Measurements from ENCODE around the gene CLIC1.

The CLIC1 gene

DNA sequence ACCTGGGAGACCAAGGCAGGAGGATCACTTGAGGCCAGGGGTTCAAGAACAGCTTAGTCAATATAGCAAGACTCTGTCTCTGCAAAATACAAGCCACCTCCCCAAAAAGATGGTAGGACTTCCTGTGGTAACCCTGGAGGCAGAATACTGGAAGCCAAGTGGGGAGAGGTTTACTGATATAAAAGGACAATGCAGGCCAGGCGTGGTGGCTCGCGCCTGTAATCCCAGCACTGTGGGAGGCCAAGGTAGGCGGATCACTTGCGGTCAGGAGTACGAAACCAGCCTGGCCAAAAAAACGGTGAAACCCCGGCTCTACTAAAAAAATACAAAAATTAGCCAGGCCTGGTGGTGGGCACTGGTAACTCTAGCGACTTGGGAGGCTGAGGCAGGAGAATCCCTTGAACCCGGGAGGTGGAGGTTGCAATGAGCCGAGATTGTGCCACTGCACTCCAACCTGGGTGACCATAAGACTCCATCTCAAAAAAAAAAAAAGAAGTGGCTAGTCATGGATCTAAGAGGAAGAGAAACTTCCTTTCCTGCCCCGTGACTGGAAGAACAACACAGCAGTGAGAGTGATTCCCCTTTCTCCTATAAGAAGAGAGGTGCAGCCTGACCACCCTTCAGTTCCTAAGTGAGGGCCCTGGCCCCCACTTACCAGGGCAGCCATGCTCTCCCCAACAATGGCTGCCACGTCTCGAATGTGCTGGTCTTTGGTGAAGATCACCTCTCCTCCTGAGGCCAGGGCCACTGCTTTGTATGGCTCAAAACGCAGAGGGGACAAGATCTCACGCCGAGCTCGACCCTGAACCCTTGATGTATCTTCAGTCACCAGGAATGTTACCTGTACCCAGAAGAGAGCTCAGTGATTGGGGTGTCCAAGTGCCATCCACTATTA, 32.3 kb upstream of the CLIC1 start:
- no peak for DNase-seq (ENCODE audit: low read depth in 2 of 2)

DNA sequence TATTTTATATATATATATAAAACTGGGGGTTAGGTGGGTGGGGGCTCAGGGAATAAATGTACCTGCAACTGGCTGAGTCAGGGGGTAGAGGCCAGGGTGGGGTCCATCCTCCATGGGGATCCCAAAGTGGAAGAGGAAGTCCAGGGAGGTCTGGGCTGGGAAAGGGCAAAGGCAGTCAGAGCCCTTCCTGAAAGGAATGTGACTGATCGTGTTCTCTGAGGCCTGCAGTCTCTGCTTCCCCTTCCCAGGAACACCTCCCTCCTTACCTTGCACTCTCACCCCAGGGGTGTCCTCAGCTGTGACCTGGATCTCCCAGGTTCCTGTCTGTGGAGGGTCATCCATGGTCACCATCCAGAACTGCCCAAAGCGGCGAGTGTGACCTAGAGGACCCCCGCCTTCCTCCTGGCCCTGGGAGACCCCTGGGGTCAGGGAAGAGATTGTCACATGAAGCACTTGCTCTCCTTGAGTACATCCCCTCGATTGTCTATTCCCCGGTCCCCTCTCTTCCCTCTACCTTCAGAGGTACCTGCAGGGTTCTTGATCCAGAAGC, 30.8 kb upstream of the CLIC1 start:
- DNase-seq (ENCODE audit: low read depth in 2 of 2) = no peak

DNA sequence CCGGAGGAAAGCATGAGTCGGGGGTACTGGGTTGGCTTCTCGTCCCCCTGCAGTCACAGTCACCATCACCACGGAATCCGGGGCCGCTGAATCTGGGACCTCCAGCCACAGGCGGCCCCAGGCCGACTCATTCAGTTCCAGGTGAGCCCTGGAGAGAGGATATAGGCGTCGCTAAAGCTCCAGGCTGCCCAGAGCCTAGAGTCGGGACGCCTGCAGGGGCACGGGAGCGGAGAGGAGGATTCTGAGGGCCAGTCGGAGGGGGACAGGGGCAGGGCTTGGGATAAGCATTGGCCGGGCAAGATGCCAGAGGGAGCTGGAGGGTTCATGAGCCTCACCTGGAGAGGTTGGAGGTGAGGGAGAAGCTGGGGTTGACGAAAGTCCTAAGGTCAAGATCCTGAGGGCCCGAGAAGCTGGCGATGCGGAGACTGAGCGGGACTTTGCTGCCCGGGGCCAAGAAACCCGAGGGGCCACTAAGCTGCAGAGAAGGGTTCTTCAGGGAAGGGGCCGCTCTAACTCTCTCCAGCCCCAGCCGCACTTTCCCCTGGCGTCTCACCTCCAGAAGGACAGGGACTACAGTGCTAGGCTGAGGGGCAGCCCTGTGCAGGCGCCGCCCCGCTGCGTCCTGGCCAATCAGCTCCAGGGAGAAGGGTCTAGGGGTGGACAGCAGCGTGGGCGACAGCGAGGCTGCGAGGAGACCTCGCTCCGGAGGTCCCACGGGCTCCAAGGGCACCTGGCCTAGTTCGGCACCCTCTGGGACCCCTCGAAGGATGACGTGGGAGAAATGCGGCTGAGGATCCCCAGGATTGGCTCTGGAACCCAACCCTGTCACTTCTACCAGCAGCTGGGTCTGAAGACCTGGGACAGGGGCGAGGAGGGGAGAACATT, 29.8 kb upstream of the CLIC1 start:
- DNase-seq (ENCODE audit: low read depth in 2 of 2) = no peak

DNA sequence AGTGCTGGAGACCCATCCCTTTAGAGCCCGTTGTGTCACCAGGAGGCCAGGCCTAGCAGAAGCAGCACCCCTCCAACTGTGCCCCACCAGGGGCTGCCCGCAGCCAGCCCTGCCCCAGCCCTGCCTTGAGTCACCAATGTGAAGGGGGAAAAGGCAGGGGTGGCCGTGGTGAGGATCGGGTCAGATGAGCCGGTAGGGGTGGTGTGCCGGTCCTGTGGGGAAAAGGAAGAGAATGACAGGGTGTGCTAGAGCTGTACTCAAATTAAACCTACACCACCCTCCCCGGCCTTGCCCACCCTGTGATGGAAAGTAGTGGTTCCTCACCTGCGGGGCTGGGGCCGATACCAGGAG, 29.2 kb upstream of the CLIC1 start:
- DNase-seq (ENCODE audit: low read depth in 2 of 2) = no peak

DNA sequence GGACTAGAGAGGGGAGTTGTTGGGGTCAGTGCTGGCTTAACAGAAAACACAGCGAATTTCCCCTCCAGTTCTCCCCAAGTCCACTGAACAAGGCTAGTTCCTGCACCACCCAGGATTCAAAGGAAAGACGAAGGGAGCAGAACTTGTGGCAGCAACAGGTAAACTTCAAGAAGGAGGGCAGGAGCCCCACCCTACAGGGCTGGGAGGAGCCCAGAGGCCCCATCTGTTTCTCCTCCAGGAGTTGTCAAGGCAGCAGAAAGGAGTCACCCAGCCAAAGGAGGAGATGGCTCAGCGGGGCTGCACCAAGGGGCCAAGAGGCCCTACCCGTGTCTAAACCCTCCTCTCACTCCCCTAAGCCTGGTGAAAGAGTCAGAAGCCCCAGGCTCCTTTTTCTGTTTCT, 27.9 kb upstream of the CLIC1 start:
- DNase-seq (ENCODE audit: low read depth in 2 of 2) = no peak

DNA sequence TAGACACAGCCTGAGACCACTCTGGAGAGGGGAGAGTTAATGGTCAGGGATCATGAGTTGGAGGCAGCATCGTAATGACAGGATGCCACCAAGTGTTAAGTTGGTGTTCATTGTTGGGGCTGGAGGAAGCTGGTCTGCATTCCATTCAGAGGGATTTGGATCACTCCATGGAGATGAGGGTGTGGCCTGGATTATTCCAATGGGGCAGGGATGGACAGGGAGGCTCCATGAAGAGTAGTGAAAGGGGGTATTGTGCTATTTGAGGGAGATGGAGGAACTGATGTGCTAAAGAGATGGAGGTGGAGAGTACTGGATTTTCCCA, 27.2 kb upstream of the CLIC1 start:
- no peak for DNase-seq (ENCODE audit: low read depth in 2 of 2)

DNA sequence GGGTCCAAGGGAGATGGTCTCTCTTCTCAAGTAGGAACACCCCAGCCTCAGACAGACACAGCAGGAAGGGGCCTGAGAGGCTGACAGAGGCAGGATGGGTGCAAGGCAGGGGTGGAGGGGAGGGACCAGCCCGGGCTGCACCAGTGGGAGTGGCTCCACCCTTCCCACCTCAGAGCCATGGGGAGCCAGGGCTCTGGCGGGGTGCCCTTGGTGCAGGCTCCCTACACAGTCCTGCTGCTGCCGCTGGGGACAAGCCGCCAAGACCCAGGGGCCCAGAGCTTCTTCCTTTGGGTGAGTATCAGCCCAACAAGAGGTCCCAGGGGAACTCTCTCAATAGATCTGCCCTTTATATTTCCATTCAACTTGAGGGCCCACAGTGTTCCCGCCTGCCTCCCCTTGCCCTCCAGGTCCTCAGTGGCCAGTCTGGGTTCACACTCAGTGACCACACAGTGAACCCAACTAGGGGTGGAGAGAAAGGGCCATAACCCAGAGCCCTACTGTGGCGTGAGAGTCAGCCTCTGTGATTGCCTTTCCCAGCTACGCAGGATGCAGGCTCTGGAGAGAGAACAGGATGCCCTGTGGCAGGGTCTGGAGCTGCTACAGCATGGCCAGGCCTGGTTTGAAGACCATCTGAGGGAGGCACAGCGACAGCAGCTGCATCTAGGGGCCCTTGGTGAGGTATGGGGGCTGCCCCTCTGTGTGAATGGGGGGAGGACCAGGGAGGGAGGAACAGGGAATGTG, 26.7 kb upstream of the CLIC1 start:
- DNase-seq (ENCODE audit: low read depth in 2 of 2) = no peak

DNA sequence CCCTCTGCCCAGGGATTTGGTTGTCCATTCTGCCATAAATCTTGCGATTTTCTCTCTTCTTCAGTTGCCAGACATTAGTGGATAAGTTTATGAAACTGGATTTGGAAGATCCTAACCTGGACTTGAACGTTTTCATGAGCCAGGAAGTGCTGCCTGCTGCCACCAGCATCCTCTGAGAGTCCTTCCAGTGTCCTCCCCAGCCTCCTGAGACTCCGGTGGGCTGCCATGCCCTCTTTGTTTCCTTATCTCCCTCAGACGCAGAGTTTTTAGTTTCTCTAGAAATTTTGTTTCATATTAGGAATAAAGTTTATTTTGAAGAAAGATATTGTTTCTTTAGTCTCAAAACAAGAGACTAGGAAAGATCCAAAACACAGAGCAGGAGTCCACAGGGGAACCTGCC, 26.0 kb upstream of the CLIC1 start, which contains the start of gene SAPCD1:
Gene SAPCD1 (plus strand): TSS at position 301 of the 400 bp plus-strand sequence. CDS start 399 bp downstream, outside the sequence.
- DNase-seq (ENCODE audit: low read depth in 2 of 2) = no peak

DNA sequence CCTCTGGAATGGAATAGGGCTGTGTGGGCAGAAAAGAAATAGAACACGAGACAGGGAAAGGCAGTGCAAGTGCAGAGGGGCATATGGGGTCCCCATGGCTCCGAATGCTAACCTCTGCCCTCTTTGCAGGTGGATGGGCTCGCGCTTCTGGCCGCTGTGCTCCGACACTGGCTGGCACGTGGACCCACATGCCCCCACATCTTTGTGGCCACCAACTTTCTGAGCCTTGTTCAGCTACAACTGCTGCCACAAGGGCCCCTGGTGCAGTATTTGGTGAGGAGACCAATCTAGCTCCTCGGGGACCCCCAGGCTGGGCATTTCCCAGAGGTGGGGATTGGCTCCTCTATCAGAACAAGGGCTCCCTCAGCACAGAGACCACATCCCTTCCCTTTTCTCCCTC, 25.0 kb upstream of the CLIC1 start:
- DNase-seq (ENCODE audit: low read depth in 2 of 2) = no peak

DNA sequence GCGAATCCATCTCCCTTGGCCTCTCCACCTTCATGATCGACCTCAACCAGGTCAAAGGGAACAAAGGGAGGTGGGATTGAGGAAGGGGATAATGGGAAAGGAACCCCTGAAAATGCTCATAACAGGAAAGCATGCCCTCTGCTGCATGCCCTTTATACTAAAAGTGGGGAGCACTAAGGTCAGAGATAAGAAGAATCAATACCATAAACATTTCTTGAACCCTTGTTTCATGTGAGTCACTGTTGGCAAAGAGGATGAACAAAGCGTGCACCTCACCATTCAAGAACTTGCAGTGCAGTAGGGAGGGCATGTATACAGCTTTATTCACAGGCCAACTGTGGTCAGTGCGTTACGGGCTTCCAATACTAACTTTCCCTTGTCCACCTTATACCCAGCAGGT, 24.5 kb upstream of the CLIC1 start:
- no peak for DNase-seq (ENCODE audit: low read depth in 2 of 2)

DNA sequence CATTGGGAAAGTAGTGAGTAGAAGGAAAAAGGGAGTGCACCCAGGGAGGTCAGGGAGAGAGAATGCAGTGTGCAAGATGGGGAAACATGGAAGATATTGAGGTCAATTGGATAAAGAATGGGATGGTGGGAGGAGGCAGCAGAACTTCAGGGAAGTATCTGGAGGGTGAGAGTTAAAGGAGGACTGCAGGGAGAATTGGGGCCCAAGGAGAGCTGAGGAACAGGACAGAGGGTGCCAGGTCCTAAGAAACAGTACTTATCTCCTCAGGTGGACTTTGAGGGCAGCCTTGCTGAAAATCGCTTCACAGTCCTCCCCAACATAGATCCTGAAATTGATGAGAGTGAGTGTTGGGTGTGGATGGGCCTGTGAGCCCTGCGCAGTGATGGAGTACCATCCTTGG, 22.0 kb upstream of the CLIC1 start:
- no peak for DNase-seq (ENCODE audit: low read depth in 2 of 2)

DNA sequence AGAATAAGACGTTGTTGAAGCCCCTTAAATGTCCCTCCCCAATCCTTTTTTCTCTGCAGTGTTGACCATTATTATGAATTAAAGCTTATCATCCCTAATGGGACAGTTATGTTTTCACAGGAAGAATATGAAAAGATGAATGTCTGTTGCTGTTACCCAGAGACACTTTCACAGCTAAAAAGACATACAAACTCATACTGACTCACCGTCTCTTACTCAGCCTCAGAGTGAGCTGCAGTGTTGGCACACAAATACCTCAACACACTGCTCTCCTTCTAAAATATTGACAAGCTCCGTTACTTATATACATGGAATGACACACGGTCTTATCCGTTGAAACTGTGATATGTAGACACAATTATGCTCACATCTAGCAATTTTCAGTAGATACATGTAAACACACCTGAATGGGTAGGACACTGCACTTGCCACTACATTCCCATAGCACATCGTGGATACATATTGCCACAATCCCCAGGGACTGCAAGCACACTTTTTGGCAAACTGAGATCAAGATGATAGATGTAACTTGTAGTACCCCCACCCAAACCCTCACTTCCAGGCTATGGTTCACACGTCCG, 16.5 kb upstream of the CLIC1 start:
- no peak for DNase-seq (ENCODE audit: low read depth in 2 of 2)

DNA sequence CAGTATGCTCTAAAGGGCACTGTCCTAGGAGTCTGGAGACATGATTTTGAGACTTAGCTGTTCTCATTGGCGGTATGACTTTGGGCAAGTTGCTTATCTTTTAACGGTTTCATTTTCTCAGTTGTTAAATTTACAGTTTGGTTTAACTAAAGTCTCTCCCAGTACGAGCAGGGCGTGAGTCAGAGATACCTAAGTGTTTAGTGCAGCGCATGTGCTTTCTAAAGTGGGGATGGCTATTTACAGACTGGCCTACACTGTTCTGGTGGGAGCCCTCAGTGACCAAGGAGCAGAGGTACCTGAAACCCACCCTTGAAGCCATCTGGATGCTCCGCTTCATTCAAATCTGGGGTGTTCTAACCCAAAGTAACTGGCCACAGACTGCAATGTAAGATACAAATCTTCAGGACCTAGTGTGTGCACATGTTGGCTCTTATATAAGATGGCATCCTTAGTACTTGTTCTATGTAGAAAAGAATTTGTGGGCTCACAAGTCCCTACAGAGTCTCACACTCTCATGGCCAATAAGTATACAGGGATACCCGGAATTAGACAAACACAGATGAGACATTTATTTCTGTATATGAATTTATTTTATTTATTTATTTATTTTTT, 14.2 kb upstream of the CLIC1 start:
- DNase-seq (ENCODE audit: low read depth in 2 of 2) = no peak

DNA sequence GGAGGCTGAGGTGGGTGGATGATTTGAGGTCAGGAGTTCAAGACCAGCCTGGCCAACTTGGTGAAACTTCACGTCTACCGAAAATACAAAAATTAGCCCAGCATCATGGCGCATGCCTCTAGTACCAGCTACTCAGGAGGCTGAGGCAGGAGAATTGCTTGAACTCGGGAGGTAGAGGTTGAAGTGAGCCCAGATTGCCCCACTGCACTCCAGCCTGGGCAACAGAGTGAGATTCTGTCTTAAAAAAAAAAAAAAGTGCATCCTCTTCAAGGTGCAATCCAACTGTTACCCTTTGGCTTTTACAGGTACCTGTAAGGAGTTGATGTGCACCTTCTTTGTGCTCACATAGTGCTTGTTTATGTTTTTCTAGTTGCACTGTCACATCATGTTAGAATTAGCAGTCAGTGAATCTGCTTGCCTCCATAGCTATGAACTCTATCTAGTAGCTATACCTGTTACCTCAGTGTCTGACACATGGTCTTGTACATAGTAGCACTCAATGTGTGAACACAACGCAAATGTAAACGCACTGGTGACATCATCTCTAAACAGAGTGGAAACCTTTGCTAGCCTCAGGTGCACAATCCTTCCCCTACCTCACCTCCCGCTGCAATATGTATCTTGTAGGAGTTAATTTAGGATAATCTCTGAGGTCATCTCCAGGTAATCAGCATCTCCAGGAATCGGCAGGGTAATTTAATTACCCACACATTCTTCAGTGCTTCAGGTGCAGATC, 13.1 kb upstream of the CLIC1 start:
- no peak for DNase-seq (ENCODE audit: low read depth in 2 of 2)

DNA sequence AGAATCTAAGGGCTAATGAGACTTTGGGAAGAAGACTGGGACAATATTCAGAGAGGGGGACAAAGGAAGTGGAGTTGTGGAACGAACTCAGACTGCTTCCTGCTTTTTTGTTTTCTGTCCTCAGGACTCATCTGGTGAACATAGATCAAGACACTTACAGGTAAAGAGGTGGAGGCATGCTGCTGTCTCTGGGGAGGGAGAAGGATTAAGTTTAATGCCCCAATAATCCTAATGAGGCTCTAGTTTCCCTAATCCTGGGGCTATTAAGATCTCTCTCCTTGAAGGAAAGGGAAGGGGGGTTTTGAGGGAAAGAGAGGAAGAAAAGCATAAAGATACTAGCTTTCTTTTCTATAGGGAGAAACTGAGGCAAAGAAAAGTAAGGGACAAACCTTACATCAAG, 8.1 kb upstream of the CLIC1 start:
- no peak for DNase-seq (ENCODE audit: low read depth in 2 of 2)

DNA sequence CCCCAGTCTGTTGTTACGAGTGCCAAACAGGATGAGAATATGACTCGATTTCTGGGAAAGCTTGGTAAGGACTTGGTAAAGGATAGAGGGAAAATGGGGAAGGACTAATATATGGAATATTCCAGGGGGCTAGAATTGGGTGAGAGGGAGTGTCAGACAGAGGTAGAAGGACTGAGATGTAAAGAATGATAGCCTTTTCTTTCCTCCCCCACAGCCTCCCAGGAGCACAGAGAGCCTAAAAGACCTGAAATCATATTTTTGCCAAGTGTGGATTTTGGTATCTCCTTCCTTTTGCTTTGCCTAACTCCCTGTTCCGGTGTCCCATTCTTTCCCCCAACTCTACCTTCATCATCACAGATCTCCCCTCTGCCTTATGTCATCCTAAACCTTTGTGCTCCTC, 6.6 kb upstream of the CLIC1 start:
- no peak for DNase-seq (ENCODE audit: low read depth in 2 of 2)

DNA sequence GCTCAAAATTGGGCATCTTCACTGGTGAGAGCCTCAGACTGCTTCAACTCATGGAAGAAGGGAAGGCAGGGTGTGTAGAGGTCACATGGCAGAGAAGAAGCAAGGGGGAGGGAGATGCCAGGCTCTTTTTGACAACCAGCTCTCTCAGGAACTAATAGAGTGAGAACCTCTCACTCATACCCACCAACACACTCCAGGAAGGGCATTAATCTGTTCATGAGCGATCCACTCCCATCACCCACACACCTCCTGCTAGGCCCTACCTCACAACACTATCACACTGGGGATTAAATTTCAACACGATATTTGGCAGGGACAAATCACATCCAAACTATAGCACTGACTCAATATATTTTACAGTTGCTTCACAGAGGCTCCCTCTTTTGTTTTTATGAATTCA, 5.5 kb upstream of the CLIC1 start:
- no peak for DNase-seq (ENCODE audit: low read depth in 2 of 2)

DNA sequence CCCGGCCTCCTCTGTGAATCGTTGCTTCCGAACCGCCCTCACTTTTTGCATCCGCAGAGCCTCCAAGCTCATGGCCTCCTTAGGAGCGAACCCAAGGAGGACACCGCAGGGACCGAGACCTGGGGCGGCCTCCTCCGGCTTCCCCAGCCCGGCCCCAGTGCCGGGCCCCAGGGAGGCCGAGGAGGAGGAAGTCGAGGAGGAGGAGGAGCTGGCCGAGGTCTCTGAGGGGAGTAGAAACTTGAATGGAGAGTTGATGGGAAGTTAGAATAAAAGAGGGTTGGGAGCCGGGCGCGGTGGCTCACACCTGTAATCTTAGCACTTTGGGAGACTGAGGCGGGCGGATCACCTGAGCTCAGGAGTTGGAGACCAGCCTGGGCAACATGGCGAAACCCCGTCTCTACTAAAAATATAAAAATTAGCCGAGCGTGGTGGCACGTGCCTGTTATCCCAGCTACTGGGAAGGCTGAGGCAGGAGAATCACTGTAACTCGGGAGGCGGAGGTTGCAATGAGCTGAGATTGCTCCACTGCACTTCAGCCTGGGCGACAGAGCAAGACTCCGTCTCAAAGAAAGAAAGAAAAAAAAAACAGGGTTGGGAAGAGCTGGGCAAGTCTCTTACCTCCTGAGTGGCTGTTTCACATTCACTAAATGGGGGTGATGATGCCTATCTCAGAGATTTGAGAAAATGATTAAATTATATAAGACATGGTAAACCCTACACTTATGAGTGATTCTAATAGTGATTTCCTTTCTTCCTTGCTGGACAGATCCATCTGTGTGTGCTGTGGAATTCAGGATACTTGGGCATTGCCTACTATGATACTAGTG, 4.3 kb upstream of the CLIC1 start:
- no peak for DNase-seq (ENCODE audit: low read depth in 2 of 2)

DNA sequence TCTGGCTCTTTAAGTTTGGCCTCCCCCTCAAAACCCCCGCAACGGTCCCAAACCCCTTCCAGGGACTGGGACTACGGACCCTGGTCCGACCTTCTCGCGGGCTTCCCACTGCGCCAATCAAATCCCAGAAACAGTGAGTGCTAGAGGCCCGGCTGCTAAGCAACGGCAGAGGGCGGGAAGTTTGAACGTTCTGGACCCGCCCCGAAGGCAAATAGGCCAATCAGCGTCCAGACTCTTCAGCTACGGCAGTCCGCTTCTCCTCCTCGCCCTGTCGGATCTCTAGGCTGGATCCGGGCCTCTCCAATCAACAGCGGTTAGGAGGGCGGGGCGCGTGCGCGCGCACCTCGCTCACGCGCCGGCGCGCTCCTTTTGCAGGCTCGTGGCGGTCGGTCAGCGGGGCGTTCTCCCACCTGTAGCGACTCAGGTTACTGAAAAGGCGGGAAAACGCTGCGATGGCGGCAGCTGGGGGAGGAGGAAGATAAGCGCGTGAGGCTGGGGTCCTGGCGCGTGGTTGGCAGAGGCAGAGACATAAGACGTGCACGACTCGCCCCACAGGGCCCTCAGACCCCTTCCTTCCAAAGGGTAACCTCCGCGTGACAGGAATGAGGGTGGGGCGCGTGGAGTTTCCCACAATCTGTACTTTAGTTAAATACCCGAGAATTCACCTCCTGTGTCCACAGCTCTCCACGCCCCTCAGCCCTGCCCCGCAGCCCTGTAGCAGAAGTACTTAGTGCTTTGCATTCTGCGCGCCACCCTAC, 3.5 kb upstream of the CLIC1 start, which contains the start of gene MSH5:
Gene MSH5 (plus strand): TSS at position 367 of the 758 bp plus-strand sequence. CDS start 462 bp downstream, outside the sequence.
- peak; percentile 95 for DNase-seq (ENCODE audit: low read depth in 2 of 2)
